NCI-H82 (cell line): ENCODE results near the gene LSM4.
A peak's percentile ranks its signal among the peaks of the same experiment; 100 is the strongest.

Experiments used
- DNase-seq: peaks from one replicate; lab custom pipeline; 2025; lab: John Stamatoyannopoulos, UW

Gene LSM4

DNA sequence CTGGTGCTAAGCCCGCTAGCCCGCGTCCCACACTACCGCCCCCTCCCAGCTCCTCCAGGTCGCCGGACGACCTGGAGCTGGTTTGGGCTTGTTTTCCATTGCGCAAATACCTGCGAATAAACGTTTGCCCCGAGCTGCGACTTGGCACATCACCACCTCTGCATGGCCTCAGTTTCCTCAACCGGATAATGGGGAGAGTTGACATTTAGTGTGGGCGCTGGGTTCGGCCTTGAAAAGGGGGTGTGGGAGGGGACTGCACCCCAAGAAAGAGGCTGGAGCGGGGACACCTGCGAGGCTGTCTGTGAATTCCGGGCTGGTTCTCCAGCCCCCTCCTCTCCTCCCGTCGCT is 30.4 kb downstream of the LSM4 start:
- no peak for DNase-seq

DNA sequence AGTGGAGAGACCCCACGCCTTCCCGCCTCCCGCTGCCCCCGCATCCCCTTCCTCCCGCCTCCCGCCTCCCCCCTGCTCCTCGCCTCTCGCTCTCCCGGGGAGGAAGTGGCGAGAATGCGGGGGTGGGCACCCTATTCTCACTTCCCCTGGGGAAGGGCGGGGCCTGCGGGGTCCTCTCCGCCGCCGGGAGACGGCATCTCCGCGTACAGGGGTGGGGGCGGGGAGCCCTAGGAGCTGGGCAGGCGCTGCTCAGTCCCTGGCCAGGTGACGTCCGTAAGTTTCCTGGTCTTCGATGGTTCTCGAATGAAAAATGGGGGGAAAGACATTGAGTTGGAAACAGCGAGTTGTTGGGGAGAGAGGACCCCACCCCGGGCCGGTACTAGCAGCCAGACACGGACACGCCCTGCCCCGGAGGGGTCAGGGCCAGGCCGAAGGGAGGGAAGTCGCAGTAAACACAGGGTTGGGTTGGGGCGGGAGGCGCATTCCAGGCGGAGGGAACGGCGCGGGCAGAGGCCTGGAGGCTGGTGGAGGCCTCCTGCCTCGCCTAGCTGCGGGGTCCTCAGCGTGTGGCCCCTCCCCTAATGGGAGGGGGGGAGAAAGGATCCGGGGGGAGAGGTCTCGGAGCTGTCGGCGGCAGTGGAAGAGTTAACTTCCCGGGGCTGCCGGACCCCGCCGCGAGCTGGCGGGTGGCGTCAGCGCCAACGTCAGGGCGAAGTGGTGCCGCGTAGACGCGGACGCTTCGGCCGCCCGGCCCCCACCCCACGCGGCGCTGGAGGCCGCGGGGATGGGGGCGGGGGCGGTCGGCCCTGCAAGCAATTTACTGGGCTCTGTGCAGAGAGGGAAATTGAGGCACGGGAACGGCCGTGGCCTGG is 31.1 kb downstream of the LSM4 start:
- DNase-seq = peak; percentile 82

DNA sequence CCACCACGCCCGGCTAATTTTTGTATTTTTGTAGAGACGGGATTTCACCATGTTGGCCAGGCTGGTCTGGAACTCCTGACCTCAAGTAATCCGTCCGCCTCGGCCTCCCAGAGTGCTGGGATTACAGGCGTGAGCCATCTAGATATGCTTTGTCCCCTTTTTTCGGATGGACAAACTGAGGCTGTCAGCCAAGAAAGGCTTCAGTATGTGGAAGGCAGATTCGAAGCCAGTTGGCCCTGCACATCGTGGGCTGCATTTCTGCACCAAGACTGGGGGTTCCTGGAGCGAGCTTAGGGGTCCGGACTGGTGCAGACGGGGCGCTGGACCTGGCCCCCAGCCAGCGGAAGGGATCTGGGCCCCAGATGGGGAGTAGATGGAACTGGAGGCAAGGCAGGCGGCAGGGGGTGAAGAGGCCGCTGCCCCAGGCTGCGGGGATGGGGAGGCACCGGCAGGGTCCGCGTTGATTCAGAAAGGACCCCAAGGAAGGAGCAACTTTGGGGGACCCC is 31.8 kb downstream of the LSM4 start:
- DNase-seq = no peak

DNA sequence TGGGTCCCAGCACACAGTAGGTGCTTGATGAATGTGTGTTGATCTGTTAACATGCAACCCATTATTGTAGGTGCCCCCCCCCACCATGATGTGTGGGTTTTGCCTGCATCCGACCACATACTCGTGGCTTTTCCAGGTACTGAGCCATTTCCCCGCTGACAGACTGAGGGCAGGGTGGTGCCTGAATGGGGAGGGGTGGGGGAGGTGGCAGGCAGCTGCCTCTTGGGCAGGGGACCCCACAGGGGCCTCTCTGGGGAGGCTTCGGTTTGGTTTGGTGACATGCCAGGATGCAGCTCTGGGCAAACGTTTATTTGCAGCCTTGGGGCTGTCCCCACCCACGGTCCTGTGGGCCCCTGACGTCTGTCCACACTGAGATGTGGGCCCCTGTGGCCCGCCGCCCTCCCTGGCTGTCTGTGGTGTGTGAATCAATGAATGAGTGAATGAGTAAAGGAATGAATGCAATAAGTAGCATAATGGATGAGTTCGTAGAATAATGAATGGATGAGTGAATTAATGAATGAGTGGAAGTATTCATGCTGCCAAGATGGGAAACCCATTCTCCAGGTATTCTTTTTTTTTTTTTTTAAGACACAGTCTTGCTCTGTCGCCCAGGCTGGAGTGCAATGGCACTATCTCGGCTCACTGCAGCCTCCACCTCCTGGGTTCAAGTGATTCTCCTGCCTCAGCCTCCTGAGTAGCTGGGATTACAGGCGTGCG is 32.4 kb downstream of the LSM4 start:
- no peak for DNase-seq

DNA sequence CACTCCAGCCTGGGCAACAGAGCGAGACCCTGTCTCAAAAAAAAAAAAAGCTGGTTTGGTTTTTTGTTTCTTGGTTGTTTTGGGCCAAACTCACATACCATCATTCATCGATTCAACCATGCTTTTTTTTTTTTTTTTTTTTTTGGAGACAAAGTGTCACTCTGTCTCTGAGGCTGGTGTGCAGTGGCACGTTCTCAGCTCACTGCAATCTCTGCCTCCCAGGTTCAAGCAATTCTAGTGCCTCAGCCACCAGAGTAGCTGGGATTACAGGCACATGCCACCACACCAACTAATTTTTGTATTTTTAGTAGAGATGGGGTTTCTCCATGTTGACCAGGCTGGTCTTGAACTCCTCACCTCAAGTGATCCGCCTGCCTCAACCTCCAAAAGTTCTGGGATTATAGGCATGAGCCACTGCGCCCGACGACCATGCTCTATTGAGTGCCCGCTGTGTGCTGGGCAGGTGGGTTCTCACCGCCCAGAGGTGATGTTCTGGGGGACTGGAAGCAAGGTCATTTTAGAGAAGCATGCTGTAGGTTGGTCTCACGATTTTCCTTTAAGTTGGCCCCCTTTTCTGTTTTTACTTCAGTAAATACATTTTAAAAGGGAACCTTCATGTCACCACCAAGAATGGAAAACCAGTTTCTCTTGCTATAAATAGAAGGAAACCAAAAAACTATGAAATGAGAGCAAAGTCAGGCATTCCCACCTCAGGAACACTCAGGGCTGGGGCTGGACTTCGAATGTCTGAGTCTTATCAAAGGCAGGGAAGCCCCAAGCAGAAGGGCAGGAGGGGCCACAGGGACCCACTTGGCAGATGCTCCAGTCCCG is 33.2 kb downstream of the LSM4 start:
- DNase-seq = no peak

DNA sequence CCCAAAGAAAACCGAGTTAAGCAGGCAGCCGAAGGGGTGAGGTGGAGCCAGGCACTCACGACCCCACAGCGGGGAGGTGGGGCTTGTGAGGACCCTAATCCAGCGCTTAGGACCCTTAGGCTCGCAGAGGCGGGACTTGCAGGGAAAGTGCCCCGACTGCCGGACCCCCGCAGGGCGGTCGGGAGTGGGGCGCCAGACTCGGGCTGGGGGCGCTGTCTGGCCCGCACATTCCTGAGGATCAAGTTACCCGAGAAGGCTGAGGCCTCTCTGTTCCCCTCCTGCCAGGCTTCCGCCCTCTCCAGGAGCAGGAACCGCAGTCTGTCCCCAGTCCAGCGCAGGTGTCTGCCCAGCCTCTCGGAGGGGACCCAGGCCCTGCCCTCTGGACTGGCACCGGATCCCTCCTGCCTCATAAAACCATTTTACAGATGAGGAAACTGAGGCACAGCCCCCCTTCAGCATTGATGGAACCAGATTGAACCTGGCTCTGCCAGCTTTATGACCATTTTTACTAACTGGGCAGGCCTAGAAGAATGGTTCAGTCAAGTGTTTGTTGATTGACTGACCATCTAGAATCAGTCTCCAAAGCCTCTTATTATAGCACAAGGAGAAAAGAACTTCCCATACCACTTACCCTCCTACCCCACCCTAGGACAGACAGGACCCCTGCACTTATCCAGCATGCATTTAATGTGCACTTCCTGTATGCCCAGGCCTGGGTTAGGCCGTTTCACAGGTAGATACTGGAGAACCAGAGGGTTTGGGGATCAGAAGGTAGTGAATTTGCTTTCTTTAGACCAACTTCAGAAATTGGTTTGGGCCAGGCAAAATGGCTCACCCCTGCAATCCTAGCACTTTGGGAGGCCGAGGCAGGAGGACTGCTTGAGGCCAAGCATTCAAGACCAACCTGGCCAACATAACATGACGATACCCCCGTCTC is 34.8 kb downstream of the LSM4 start:
- DNase-seq = no peak

DNA sequence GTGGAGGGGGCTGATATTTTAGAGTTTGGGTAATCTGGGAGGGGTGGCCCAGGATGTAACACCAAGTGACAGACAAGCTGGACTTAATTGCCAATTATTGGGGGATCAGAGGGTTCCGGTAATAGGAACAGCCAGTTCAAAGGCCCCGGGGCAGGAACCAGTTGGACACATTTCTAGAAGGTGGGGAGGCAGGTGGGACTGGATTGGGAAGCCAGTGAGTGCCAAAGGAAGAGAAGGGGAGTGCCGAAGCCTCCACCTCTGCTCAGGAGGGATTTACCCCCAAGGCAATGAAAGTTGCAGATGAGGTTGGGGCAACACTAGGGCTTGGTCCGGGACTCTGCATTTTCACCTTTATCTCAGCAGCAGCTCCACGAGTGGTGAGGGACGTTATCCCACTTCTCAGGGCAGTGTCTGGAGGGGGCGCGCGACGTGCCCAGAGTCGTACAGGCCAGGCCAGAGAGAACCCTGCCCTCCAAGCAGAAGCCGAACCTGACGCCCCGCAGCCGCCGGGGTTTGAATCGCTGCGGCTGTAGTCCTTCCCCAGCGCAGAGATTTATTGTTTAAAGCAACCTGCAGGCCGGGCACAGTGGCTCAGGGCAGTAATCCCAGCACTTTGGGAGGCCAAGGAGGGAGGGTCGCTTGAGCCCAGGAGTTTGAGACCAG is 35.8 kb downstream of the LSM4 start:
- no peak for DNase-seq

DNA sequence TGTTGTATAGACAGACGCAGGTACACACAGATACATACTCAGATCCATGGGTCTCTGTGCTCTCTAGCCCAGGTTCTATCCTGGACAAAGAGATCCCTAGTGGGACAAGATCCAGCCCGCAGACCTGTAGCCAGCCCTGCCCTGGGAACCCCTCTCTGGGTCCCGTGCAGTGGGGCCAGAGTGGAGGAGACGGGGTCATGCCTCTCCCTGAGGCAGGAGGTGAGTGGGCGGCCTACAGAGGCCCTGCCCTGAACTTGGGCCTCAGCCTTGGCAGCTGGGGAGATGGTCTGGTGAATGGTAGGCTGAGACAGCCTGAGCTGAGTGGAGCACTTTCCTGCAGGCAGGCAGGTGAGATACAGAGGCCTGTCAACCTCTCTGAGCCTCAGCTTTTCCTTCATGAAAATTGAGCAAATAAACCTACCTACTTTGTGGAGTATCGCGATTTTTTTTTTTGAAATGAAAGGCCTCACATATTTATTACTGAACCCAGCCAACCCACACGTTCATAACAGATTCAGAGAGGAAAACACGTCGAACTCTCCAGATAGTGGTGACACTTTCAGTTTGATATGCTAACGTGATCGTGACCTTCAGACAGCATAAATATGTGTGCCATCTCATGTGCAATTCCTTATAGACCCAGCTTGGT is 38.0 kb downstream of the LSM4 start:
- no peak for DNase-seq

DNA sequence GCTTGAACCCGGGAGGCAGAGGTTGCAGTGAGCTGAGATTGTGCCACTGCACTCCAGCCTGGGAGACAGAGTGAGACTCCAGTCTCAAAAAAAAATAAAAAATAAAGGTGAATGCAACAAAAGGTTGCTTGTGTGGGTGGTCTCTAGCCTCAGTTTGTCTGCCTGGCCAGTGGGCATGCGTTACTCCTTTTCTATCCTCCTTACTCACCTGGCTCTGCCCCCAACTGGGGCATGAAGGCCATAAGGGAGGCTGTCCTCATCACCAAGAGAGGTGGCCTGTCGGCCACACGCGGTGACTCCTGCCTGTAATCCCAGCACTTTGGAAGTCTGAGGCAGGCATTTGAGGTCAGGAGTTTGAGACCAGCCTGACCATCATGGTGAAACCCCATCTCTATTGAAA is 39.5 kb downstream of the LSM4 start:
- DNase-seq = no peak

DNA sequence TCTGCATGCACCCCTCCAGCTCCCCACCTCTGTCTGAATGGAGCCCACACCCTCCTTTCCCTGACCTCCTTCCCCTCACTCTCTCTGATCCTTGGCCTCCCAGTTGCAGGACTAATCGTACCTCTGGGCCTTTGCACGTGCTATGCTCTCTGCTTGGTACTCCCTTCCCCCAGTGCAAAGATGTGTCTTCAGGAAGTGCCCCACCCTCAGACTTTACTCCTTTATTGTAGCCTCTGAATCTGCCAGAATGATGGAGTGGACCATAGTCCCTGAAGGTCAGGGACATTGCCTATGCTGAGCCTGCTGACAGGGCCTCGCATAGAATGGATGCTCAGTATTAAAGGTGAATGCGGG is 40.1 kb downstream of the LSM4 start:
- DNase-seq = peak; percentile 74

DNA sequence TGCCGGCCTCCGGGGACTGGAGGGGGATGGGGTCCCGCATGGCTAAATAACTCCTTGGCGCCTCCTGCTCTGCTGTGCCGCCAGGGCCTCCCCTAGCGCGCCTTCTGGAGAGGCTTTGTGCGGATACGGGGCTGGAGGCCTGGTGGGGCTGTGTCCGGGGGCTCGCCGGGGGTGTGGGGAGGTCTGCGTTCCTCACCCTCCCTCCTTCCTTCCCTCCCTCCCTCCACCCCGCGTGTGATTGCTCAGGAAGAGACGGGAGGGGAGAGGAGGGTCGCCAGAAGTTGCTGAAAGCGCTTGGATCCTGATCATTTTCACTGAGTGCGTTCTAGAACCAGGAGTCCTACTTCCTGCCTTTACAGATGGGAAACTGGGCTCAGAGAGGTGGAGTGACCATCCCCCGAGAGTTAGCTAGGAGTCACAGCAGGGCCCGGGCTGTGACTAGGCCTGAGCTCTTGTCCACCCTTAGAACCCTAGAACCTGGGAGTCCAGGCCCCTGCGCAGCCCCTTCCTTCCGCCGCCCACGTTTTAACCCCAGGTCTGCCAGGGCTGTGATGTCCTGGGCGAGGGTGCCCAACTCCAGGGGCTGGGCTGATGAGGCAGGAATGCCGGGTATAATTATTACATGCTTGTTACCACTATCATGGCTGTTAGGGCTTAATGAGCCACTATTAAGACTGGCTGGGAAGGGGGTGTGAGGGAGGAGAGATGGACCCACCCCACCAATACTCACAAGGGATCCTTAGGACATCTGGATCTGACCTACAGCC is 40.7 kb downstream of the LSM4 start:
- peak; percentile 100 for DNase-seq

DNA sequence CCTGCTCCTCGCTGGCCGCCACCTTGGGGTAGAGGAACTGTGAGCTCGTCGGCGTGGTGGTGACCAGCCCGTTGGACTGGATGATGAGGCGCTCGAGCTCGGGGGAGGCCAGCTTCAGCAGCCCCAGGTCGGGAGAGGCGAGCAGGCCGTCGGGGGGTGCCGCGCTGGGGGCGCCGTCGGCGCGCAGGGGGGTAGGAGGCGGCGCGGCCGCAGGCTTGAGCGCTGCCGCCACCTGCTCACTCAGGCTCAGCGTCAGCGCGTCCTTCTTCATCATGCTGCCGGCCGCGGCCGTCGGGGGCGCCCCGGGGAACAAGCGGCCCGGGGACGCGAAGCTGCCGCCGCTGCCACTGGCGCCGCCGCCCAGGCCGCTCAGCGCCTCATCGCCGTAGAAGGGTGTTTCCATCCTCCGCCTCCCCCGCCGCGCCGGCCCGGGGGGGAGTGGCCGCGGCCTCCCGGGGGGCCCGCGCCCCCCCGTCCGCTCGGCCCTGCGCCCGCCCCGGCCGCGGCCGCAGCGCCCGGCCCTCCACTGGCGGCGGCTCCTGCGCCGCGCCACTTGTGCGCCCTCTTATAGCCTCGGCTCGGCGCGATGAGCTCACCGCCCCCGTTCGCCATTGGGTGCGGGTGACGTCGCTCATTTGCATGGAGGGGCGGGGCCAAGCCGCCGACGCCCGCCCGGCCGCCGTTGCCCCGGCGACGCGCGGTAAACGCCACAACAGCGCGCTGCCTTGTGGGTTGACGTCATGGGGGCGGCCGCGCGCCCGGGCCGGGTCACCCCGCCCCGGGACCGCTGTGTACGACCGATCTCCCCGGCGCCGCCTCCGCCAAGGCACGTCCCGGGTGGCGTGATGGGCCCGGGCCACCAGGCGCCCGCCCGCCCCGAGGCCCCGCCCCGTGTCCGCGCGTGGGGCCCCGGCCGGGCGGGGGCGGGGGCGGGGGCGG is 41.5 kb downstream of the LSM4 start, which contains the start of gene JUND:
Gene JUND (minus strand): TSS at position 541 of the 939 bp plus-strand sequence. CDS start 138 bp downstream, at position 403.
- peak; percentile 100 for DNase-seq

DNA sequence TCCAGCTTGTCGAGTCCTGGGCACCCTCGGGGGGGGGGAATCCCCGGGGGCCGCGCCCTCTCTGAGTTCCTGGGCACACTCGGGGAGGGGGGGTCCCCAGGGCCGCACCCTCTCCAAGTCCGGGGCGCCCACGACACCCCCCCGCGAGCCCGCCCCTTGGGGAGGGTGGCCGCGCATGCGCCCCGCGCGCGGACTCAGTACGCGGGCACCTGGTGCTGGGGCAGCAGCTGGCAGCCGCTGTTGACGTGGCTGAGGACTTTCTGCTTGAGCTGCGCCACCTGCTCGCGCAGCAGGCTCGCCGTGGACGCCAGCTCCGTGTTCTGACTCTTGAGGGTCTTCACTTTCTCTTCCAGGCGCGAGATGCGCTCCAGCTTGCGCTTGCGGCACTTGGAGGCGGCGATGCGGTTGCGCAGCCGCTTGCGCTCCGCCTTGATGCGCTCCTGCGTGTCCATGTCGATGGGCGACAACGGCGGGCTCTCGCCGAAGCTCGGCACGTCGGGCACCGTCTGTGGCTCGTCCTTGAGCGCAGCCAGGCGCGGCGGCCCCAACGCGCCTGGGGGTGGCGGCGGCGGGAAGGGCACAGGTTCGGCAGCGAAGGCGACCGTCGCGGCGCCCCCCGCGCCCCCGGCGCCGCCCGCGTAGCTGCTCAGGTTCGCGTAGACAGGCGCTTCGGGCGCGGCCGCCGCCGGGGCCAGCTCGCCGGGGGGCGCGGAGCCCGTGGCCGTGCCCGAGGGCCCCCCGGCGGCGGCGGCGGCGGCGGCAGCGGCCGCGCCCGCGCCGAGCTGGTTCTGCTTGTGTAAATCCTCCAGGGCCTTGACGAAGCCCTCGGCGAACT is 42.4 kb downstream of the LSM4 start:
- peak; percentile 95 for DNase-seq

DNA sequence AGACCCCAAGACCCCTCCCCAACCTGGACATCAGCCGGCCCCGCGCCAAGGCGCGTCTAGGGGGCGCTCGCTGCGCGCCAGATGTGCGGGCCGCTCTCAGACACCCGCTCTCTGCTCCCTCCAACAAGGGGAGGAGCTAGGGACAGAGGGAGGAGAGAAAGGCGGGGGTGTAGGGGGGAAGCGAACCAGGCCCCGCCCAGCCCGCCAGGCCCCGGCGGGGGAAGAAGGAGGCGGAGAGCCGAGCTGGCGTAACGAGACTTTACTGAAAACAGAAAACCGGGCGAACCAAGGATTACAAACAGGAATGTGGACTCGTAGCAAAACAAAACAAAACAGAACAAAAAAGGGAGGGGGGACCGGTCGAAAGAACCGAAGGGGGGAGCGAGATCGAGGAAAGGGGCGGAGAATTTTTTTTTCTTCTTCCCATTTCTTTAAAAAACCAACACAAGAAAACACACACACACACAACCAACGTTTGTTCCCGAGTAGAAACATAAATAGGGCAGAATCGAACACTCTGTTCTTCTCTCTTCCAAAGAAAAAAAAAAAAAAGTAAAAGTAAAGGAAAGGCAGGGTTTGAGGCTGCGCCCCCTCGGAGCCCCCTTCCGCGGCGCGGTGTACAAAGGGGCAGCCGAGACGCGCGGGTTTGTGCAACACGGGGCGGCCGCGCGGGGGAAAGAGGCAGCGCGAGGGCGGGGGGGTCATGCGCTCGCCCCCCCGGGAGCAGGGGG is 43.2 kb downstream of the LSM4 start:
- DNase-seq = peak; percentile 99

DNA sequence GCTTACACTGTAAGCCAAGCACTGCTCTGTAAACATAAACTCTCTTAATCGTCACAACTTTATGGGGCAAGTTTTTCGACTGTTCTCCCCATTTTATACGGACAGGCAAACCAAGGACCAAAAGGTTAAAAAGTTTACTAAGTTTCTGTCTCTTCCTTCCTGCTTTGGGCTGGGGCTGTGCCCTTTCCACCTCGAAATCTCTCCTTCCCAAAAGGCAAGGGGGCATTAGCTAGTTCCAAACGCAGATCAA is 43.7 kb downstream of the LSM4 start:
- no peak for DNase-seq

DNA sequence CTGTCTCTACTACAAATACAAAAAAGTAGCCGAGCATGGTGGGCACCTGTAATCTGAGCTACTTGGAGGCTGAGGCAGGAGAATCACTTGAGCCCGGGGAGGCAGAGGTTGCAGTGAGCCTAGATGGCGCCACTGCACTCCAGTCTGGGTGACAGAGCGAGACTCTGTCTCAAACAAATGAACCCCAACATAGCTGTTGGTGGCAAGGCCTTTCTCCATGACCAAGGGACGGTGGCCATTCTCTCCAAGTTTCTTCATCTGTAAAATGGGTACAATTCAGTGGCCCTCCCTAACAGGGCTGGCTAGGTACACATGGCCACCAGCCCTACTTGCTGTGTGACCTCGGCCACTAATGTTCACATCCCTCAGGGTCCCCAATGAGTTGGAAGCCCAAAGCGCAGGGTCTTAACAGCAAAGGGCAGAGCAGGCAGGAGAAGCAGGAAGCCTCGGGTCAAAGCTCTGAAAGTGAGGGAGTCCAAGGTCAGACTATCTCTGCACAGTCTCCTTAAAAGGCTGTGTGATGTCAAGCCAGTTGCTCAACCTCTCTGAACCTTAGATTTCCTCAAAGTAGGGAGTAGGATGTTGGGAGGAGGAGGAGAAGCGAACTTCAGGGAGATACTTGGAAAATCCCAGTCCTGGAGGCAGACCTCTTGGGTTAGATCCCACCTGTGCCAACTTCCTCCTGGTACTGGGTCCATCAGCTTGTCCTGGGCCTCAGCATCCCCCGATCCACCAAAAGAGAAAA is 44.2 kb downstream of the LSM4 start:
- peak; percentile 49 for DNase-seq
